Subcutaneous adipose tissue (tissue), 4 donors: ENCODE measurements around the gene SPACA7. TPM values are rescaled to one million over a fixed set of nuclear protein-coding genes. Genes with fewer than 3 reads are reported as not detected.

ENCODE experiments used
- CTCF ChIP-seq: fragments of 450-650 bp; IDR thresholded peaks from one replicate; pipeline ENCODE4 v1.5.1; 2016; ENCODE audit warnings: low read depth, mild to moderate bottlenecking, control low read depth, antibody characterized with exemption, moderate library complexity
- total RNA-seq, 4 donors: library from RNA; depleted of rRNA; stranded (reverse); fragments of >200 nt; gene quantifications; one replicate each; pipeline ENCODE4 v1.1.0, GENCODE V29; 2016

The SPACA7 gene
- total RNA-seq, 4 donors from 2014 or later = not detected

- no peak for TF ChIP-seq CTCF
Observed at GRCh38 chr13:112477070-112477619, 101.0 kb downstream of the SPACA7 start.

GRCh38 chr13:112479389-112479788 lies 103.2 kb downstream of the SPACA7 start:
- no peak for TF ChIP-seq CTCF

- no peak for TF ChIP-seq CTCF
Observed at GRCh38 chr13:112481458-112481857, 105.3 kb downstream of the SPACA7 start.

DNA sequence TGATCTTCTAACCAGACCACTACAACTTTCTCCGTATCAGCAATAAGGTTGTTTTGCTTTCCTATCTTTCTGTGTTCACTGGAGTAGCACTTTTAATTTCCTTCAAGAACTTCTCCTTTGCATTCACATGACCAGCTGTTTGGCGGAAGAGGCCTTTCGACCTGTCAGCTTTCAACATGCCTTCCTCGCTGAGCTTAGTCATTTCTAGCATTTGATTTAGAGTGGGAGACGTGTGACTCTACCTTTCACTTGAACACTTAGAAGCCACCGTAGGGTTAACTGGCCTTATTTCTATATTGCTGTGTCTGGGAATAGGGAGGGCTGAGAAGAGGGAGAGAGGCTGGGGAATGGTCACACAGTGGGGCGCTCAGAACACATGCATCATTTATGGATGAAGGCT lies 107.1 kb downstream of the SPACA7 start:
- no peak for TF ChIP-seq CTCF

Other genes starting within 250 kb of the SPACA7 start
- 10 to 100 TPM; 29.2 to 44.8 (median 34.8) TPM for gene TUBGCP3, start 211.8 kb downstream of the SPACA7 start, total RNA-seq